GM23338 (cell line): Measurements from ENCODE around the gene BAG3.

Experiments
- EZH2 ChIP-seq: fragments of 200-600 bp; sonication (generic); IDR thresholded peaks from one replicate; pipeline ENCODE4 v1.8.0; 2017; ENCODE audit warnings: antibody characterized with exemption, mild to moderate bottlenecking, low read depth; ENCODE audit not compliant: unreplicated experiment
- EZH2phosphoT487 ChIP-seq: fragments of 200-600 bp; sonication (generic); IDR thresholded peaks from one replicate; pipeline ENCODE4 v1.8.1; 2018; ENCODE audit warnings: antibody characterized with exemption; ENCODE audit not compliant: unreplicated experiment
- JUNB ChIP-seq: IDR thresholded peaks from one replicate; pipeline ENCODE4 v1.6.1; 2016; ENCODE audit warnings: antibody characterized with exemption; ENCODE audit not compliant: unreplicated experiment
- POLR2AphosphoS5 ChIP-seq: IDR thresholded peaks from 2 replicates; pipeline ENCODE4 v1.6.1; 2016; ENCODE audit warnings: antibody characterized with exemption, low read depth
- REST ChIP-seq: IDR thresholded peaks from one replicate; pipeline ENCODE4 v1.6.1; 2018; ENCODE audit warnings: antibody characterized with exemption; ENCODE audit not compliant: unreplicated experiment
- ZNF331 ChIP-seq: fragments of 250-450 bp; sonication (Bioruptor Pico); IDR thresholded peaks from 2 replicates; pipeline ENCODE4 v1.5.0; 2020; ENCODE audit warnings: low read depth, mild to moderate bottlenecking, moderate library complexity
- TF ChIP-seq, protein P1 (sequence below), 2 experiments: fragments of 200-600 bp in 1 of 2; sonication (generic) in 1 of 2; conservative IDR thresholded peaks; 2 replicates each; pipeline versions ENCODE4 v1.5.1 to v1.6.1; 2016 to 2017; ENCODE audit warnings: antibody characterized with exemption in 2 of 2, low read depth in 2 of 2, mild to moderate bottlenecking in 2 of 2, moderate library complexity in 1 of 2

DNA sequence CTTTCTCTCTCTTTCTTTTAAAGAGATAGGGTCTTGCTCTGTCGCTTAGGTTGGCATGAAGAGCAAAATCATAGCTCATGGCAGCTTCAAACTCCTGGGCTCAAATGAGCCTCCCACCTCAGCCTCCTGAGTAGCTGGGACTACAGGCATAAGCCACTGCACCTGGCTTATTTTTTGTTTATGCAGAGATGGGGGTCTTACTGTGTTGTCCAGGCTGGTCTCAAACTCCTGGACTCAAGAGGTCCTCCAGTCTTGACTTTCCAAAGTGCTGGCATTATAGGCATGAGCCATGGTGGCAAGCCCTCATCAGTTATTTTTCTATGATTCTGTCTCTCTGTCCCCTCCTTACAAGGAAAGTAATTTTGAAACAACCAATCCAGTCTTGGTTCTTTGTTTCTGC lies 1.1 kb upstream of the BAG3 start:
- TF ChIP-seq, protein P1, sequence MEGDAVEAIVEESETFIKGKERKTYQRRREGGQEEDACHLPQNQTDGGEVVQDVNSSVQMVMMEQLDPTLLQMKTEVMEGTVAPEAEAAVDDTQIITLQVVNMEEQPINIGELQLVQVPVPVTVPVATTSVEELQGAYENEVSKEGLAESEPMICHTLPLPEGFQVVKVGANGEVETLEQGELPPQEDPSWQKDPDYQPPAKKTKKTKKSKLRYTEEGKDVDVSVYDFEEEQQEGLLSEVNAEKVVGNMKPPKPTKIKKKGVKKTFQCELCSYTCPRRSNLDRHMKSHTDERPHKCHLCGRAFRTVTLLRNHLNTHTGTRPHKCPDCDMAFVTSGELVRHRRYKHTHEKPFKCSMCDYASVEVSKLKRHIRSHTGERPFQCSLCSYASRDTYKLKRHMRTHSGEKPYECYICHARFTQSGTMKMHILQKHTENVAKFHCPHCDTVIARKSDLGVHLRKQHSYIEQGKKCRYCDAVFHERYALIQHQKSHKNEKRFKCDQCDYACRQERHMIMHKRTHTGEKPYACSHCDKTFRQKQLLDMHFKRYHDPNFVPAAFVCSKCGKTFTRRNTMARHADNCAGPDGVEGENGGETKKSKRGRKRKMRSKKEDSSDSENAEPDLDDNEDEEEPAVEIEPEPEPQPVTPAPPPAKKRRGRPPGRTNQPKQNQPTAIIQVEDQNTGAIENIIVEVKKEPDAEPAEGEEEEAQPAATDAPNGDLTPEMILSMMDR (conservative IDR thresholded peaks at IDR 0.05; ENCODE audit: low read depth in 2 of 2) = no peak
- no peak for TF ChIP-seq POLR2AphosphoS5
- TF ChIP-seq EZH2phosphoT487 = no peak
- no peak for TF ChIP-seq EZH2
- TF ChIP-seq JUNB = no peak
- TF ChIP-seq REST = no peak
- no peak for TF ChIP-seq ZNF331 (CRISPR knock-in tag)
